GM23248 (cell line): Measurements from ENCODE around the gene IPO5. TPM values are rescaled to one million over a fixed set of nuclear protein-coding genes. Genes with fewer than 3 reads are reported as not detected.
"Not testable (repeated sequence)": the region's sequence is repeated elsewhere in the genome, so short reads cannot be mapped to it uniquely, and the experiment has no call there.

Experiments
- DNase-seq: peaks from one replicate; pipeline ENCODE4 v3.0.0-alpha.2; 2015
- H2AFZ ChIP-seq: fragments of 200-600 bp; sonication (generic); 2 replicates; pipeline ENCODE4 v1.6.1; 2016; ENCODE audit warnings: antibody characterized with exemption
- H3F3A ChIP-seq: fragments of 200-600 bp; sonication (generic); 2 replicates; pipeline ENCODE4 v1.6.1; 2016; ENCODE audit warnings: mild to moderate bottlenecking, antibody characterized with exemption, mixed run types; ENCODE audit not compliant: insufficient read depth
- H3K27ac ChIP-seq: fragments of 200-600 bp; sonication (generic); 2 replicates; pipeline ENCODE4 v1.5.1; 2016; ENCODE audit warnings: mild to moderate bottlenecking
- H3K27me3 ChIP-seq: fragments of 200-600 bp; sonication (generic); replicated peaks from 2 replicates; pipeline ENCODE4 v1.6.1; 2016; ENCODE audit warnings: mild to moderate bottlenecking; ENCODE audit not compliant: insufficient read depth
- H3K36me3 ChIP-seq: fragments of 200-600 bp; sonication (generic); 2 replicates; pipeline ENCODE4 v1.6.1; 2016; ENCODE audit warnings: low read depth, mild to moderate bottlenecking
- H3K4me1 ChIP-seq: fragments of 200-600 bp; sonication (generic); 2 replicates; pipeline ENCODE4 v1.6.1; 2016; ENCODE audit warnings: mild to moderate bottlenecking; ENCODE audit not compliant: insufficient read depth
- H3K4me2 ChIP-seq: fragments of 200-600 bp; sonication (generic); one replicate; pipeline ENCODE4 v1.6.1; 2016; ENCODE audit warnings: mild to moderate bottlenecking; ENCODE audit not compliant: unreplicated experiment
- H3K4me3 ChIP-seq: fragments of 200-600 bp; sonication (generic); 2 replicates; pipeline ENCODE4 v1.5.1; 2016; ENCODE audit warnings: mild to moderate bottlenecking
- H3K79me2 ChIP-seq: fragments of 200-600 bp; sonication (generic); 2 replicates; pipeline ENCODE4 v1.6.1; 2016; ENCODE audit warnings: mild to moderate bottlenecking; ENCODE audit not compliant: insufficient read depth
- H3K9ac ChIP-seq: fragments of 200-600 bp; sonication (generic); 2 replicates; pipeline ENCODE4 v1.6.1; 2016; ENCODE audit warnings: mild to moderate bottlenecking
- H3K9me2 ChIP-seq: fragments of 200-600 bp; sonication (generic); 2 replicates; pipeline ENCODE4 v1.6.1; 2016; ENCODE audit warnings: mixed run types, mild to moderate bottlenecking, moderate library complexity; ENCODE audit not compliant: insufficient read depth
- H3K9me3 ChIP-seq: fragments of 200-600 bp; sonication (generic); one replicate; pipeline ENCODE4 v1.6.1; 2017; ENCODE audit warnings: low read depth
- H4K20me1 ChIP-seq: fragments of 200-600 bp; sonication (generic); 2 replicates; pipeline ENCODE4 v1.6.0; 2016; ENCODE audit not compliant: insufficient read depth
- EZH2 ChIP-seq: fragments of 200-600 bp; sonication (generic); IDR thresholded peaks from 2 replicates; pipeline ENCODE4 v1.6.1; 2018; ENCODE audit warnings: antibody characterized with exemption, mild to moderate bottlenecking; ENCODE audit not compliant: insufficient read depth, poor library complexity, severe bottlenecking
- EZH2phosphoT487 ChIP-seq: fragments of 200-600 bp; sonication (generic); IDR thresholded peaks from 2 replicates; pipeline ENCODE4 v1.6.1; 2018; ENCODE audit warnings: antibody characterized with exemption, moderate library complexity, mild to moderate bottlenecking, low read depth; ENCODE audit not compliant: insufficient read depth
- whole genome bisulfite sequencing, 2 experiments: methylation state at CpG; one replicate each; pipeline ENCODE4 v1.1.6; 2015 to 2017; ENCODE audit warnings: low lambda C conversion rate in 2 of 2, low coverage in 1 of 2; ENCODE audit errors: missing lambda C conversion rate in 2 of 2; 5-methylcytosine and 5-hydroxymethylcytosine counted together
- in situ Hi-C: fragments of 300-500 bp; cut with MboI; formaldehyde crosslinking; loops from 2 replicates; pipeline ENCODE4 v1.15.0; 2020
- polyA plus RNA-seq: library from polyadenylated mRNA; unstranded; fragments of >200 nt; fragmentation: Nextera tagmentation; extraction: Ambion mirVana; gene quantifications from 2 replicates; pipeline ENCODE4 v1.2.1, GENCODE V29; 2016
- total RNA-seq: library from RNA; depleted of rRNA; stranded (reverse); fragments of >200 nt; shearing (Covaris generic); gene quantifications from 2 replicates; pipeline ENCODE4 v1.2.3, GENCODE V29; 2014

IPO5 gene
- total and polyA plus RNA-seq, 2 experiments from 2014 or later = 97.4 to 229 TPM

GRCh38 chr13:98035373-98035772 lies 81.9 kb downstream of the IPO5 start:
- no peak for DNase-seq
- H3K4me2 ChIP-seq = no peak overlapping the region
- H3K4me1 ChIP-seq = peaks cover 14% of the 10 kb centered on the region
- no peak overlapping the region for H3K9ac ChIP-seq
- no peaks in the 10 kb centered on the region for H3K79me2 ChIP-seq
- no peak overlapping the region for H3K4me3 ChIP-seq
- no peak overlapping the region for H2AFZ ChIP-seq
- 81 to 84% methylated on average over 5 of the region's 5 CpGs for WGBS, 2 experiments
- in situ Hi-C loops = loop anchor here (25.0 kb wide), 1 partner anchor 377 kb away; no protein-coding TSS in a partner anchor
- H3F3A ChIP-seq = peaks cover 8% of the 10 kb centered on the region; the same call in 1 of the 2 replicates
- no peaks in the 10 kb centered on the region for H3K27me3 ChIP-seq
- H3K36me3 ChIP-seq = no peaks in the 10 kb centered on the region
- H3K9me3 ChIP-seq = no peaks in the 10 kb centered on the region
- no peaks in the 10 kb centered on the region for H4K20me1 ChIP-seq
- no peak for TF ChIP-seq EZH2phosphoT487
- TF ChIP-seq EZH2 = no peak
- no peaks in the 10 kb centered on the region for H3K9me2 ChIP-seq
- H3K27ac ChIP-seq = no peak overlapping the region

DNA sequence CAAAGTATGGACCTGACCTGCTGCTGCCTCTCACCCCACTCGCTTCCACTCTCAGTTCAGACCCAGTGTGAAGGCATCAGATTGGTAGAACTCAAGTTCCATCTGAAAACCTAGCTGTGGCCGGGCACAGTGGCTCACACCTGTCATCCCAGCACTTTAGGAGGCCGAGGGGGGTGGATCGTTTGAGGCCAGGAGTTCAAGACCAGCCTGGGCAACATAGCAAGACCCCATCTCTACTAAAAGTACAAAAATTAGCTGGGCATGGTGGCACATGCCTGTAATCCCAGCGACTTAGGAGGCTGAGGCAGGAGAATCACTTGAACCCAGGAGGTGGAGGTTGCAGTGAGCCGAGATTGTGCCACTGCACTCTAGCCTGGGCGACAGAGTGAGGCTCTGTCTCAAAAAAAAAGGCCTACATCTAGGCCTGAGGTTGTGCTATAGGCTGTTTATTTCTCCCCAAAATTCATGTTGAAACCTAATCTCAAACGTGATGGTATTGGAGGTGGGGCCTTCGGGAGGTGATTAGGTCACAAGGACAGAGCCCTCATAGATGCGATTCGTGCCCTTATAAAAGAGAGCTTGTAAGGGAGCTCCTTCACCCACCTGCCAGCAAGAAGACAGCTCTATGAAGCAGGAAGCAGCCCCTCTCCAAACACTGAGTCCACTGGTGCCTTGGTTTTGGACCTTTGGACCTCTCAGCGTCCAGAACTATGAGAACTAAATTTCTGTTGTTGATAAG lies 83.3 kb downstream of the IPO5 start:
- in situ Hi-C loops = loop anchor here (25.0 kb wide), 1 partner anchor 376 kb away; no protein-coding TSS in a partner anchor
- 85% methylated on average over 12 of the region's 12 CpGs for WGBS, 2 experiments
- not testable (repeated sequence) for H3K4me2 ChIP-seq, H3K4me3 ChIP-seq, H4K20me1 ChIP-seq, H2AFZ ChIP-seq, H3K27ac ChIP-seq, H3K4me1 ChIP-seq, H3K27me3 ChIP-seq, H3K9me3 ChIP-seq, H3K36me3 ChIP-seq, H3K9me2 ChIP-seq, H3K9ac ChIP-seq, H3K79me2 ChIP-seq, DNase-seq
- peaks cover 11% of the 10 kb centered on the region for H3F3A ChIP-seq

DNA sequence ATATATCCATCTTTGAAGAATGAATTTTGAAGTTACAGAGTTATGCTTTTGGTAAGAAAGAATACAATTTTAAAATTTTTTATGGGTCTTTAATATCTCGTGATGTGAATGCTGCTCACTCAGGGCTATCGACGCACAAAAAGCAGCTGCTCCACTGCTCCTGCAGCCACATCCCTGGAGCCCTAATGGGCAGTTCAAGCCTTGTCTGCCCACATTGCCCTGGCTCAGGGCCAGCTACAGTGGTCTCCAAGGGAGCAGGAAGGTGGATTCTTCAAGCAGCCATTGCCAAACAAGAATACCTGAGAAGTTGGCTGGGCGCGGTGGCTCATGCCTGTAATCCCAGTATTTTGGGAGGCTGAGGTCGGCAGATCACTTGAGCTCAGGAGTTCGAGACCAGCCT lies 85.8 kb downstream of the IPO5 start:
- in situ Hi-C loops = loop anchor here (25.0 kb wide), 1 partner anchor 373 kb away; no protein-coding TSS in a partner anchor
- no peak overlapping the region for H2AFZ ChIP-seq
- no peak overlapping the region for H3K4me3 ChIP-seq
- H3K4me1 ChIP-seq = peaks cover 4% of the 10 kb centered on the region; the same call in 1 of the 2 replicates
- 95 to 97% methylated on average over 7 of the region's 7 CpGs for WGBS, 2 experiments
- H3K27me3 ChIP-seq = no peaks in the 10 kb centered on the region
- H4K20me1 ChIP-seq = no peaks in the 10 kb centered on the region
- no peak overlapping the region for H3K27ac ChIP-seq
- no peak for TF ChIP-seq EZH2phosphoT487
- no peak for TF ChIP-seq EZH2
- DNase-seq = no peak
- H3K4me2 ChIP-seq = no peak overlapping the region
- H3F3A ChIP-seq = peaks cover 13% of the 10 kb centered on the region
- no peaks in the 10 kb centered on the region for H3K9me3 ChIP-seq
- H3K36me3 ChIP-seq = no peaks in the 10 kb centered on the region
- H3K9me2 ChIP-seq = no peaks in the 10 kb centered on the region
- no peaks in the 10 kb centered on the region for H3K79me2 ChIP-seq
- no peak overlapping the region for H3K9ac ChIP-seq

DNA sequence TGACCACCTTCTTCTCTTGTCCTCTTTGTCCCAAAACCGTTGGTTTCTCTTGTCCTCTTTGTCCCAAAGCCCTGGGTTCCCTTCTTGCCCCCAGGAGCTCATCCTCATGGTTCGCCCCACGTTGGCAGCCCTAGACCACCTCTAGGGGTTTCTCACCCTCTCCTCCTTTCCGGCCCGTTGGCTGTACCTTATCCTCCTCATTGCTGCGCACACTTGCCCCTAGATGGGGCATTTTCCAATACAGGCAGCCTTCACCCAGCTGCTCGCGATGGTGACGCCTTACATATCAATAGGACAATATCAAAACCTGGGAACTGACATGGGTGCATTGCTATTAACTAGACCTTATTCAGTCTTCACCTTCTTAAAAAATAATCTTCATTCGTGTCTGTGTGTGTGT lies 86.5 kb downstream of the IPO5 start:
- no peak for DNase-seq
- no peak overlapping the region for H2AFZ ChIP-seq
- no peaks in the 10 kb centered on the region for H3K79me2 ChIP-seq
- no peaks in the 10 kb centered on the region for H4K20me1 ChIP-seq
- WGBS, 2 experiments = 89 to 94% methylated on average over 10 of the region's 10 CpGs
- H3K4me2 ChIP-seq = no peak overlapping the region
- no peaks in the 10 kb centered on the region for H3K27me3 ChIP-seq
- no peaks in the 10 kb centered on the region for H3K9me3 ChIP-seq
- no peak overlapping the region for H3K9ac ChIP-seq
- H3K9me2 ChIP-seq = no peaks in the 10 kb centered on the region
- no peak overlapping the region for H3K27ac ChIP-seq
- TF ChIP-seq EZH2phosphoT487 (no peak), EZH2 (no peak)
- H3K36me3 ChIP-seq = no peaks in the 10 kb centered on the region
- peaks cover 13% of the 10 kb centered on the region for H3F3A ChIP-seq
- peaks cover 4% of the 10 kb centered on the region; the same call in 1 of the 2 replicates for H3K4me1 ChIP-seq
- no peak overlapping the region for H3K4me3 ChIP-seq
- in situ Hi-C loops = loop anchor here (25.0 kb wide), 1 partner anchor 372 kb away; no protein-coding TSS in a partner anchor
